A549 (cell line): ENCODE results near the gene HNRNPAB. TPM values are rescaled to one million over a fixed set of nuclear protein-coding genes. Genes with fewer than 3 reads are reported as not detected.
A peak's percentile ranks its signal among the peaks of the same experiment; 100 is the strongest.

ENCODE experiments used
- ATAC-seq, 2 experiments: fragments of 200-7000 bp in 1 of 2; fragments of >200 bp in 1 of 2; cut with Nextera tagmentation in 1 of 2; cut with Tn5 transposase in 1 of 2; 3 replicates each; pipeline versions ENCODE4 v1.8.0 to v1.9.1; 2018 to 2020; ENCODE audit warnings: mild to moderate bottlenecking in 1 of 2, moderate library complexity in 1 of 2
- CTCF ChIA-PET: fragments of 300-600 bp; sonication (Branson Sonifier 250); formaldehyde crosslinking; extraction: SDS; loops from one replicate; lab custom pipeline; 2021; ENCODE audit warnings: antibody characterized with exemption, inconsistent platforms; lab: Yijun Ruan, JAX
- POLR2A ChIA-PET: fragments of 350-600 bp; formaldehyde crosslinking; extraction: SDS; loops from one replicate; lab custom pipeline; 2021; ENCODE audit warnings: antibody characterized with exemption, inconsistent platforms; lab: Yijun Ruan, JAX
- DNase-seq, 2 experiments: peaks; one replicate each; pipeline versions ENCODE4 v3.0.0 to v3.0.0-alpha.2; 2011 to 2016; ENCODE audit warnings: low read depth in 1 of 2, low spot score in 1 of 2
- FAIRE-seq: peaks from 2 replicates; lab custom pipeline; 2011; peaks lifted over from hg19 to GRCh38; lab: Jason Lieb, UNC
- H3K27ac ChIP-seq, 2 experiments: fragments of >200 bp; sonication (Bioruptor Twin); formaldehyde crosslinking; 3 replicates each; pipeline ENCODE4 v1.5.1; 2016 to 2017
- H3K4me1 ChIP-seq: fragments of >200 bp; sonication (Bioruptor Twin); formaldehyde crosslinking; 3 replicates; pipeline ENCODE4 v1.6.1; 2016
- H3K4me2 ChIP-seq: fragments of >200 bp; sonication (Bioruptor Twin); formaldehyde crosslinking; 3 replicates; pipeline ENCODE4 v1.6.1; 2016
- H3K4me3 ChIP-seq: fragments of >200 bp; sonication (Bioruptor Twin); formaldehyde crosslinking; 3 replicates; pipeline ENCODE4 v1.5.1; 2016
- H3K9me3 ChIP-seq: fragments of >200 bp; sonication (Bioruptor Twin); formaldehyde crosslinking; 3 replicates; pipeline ENCODE4 v1.6.1; 2016
- CTCF ChIP-seq: fragments of >200 bp; sonication (Bioruptor Twin); formaldehyde crosslinking; IDR thresholded peaks from 3 replicates; pipeline ENCODE4 v1.5.1; 2016
- E2F6 ChIP-seq: IDR thresholded peaks from 2 replicates; pipeline ENCODE4 v1.6.1; 2012; ENCODE audit warnings: low read depth, borderline replicate concordance
- EHF ChIP-seq: fragments of 250-450 bp; sonication (Bioruptor Pico); IDR thresholded peaks from 2 replicates; pipeline ENCODE4 v1.5.0; 2020; ENCODE audit warnings: mild to moderate bottlenecking
- EP300 ChIP-seq, 2 experiments: fragments of >200 bp; sonication (Bioruptor Twin); formaldehyde crosslinking; IDR thresholded peaks; 2 replicates in 1 of 2; 3 replicates in 1 of 2; pipeline ENCODE4 v1.6.1; 2016 to 2017
- ESRRA ChIP-seq: fragments of 150-350 bp; IDR thresholded peaks from 2 replicates; pipeline ENCODE4 v1.6.1; 2014; ENCODE audit warnings: mild to moderate bottlenecking, low read length, borderline replicate concordance
- FOSL2 ChIP-seq, 2 experiments: fragments of 450-650 bp in 1 of 2; fragments of >200 bp in 1 of 2; sonication (Bioruptor Twin) in 1 of 2; formaldehyde crosslinking; IDR thresholded peaks; 2 replicates each; pipeline versions ENCODE4 v1.5.0 to v1.6.1; 2016 to 2020; ENCODE audit warnings: mild to moderate bottlenecking in 1 of 2, moderate library complexity in 1 of 2
- HDAC2 ChIP-seq: fragments of 200-600 bp; sonication (generic); IDR thresholded peaks from 2 replicates; pipeline ENCODE4 v1.6.1; 2016
- HEYL ChIP-seq: fragments of 250-450 bp; sonication (Bioruptor Pico); IDR thresholded peaks from 2 replicates; pipeline ENCODE4 v1.8.0; 2021; ENCODE audit warnings: mild to moderate bottlenecking, moderate library complexity
- HOXB5 ChIP-seq: fragments of 250-450 bp; sonication (Bioruptor Pico); IDR thresholded peaks from 2 replicates; pipeline ENCODE4 v1.5.0; 2020; ENCODE audit warnings: mild to moderate bottlenecking, moderate library complexity
- JUN ChIP-seq, 2 experiments: fragments of >200 bp; sonication (Bioruptor Twin); formaldehyde crosslinking; IDR thresholded peaks; 2 replicates in 1 of 2; 3 replicates in 1 of 2; pipeline ENCODE4 v1.6.1; 2016 to 2017
- MAFK ChIP-seq: fragments of 450-650 bp; IDR thresholded peaks from 2 replicates; pipeline ENCODE4 v1.6.1; 2014; ENCODE audit not compliant: partially characterized antibody
- MAX ChIP-seq: IDR thresholded peaks from 2 replicates; pipeline ENCODE4 v1.6.1; 2012
- MAZ ChIP-seq: fragments of 150-350 bp; IDR thresholded peaks from 2 replicates; pipeline ENCODE4 v1.6.1; 2014; ENCODE audit warnings: antibody characterized with exemption, low read depth, low read length, borderline replicate concordance
- NR3C1 ChIP-seq: fragments of >200 bp; sonication (Bioruptor Twin); formaldehyde crosslinking; IDR thresholded peaks from 3 replicates; pipeline ENCODE4 v1.6.1; 2017
- PBX3 ChIP-seq: IDR thresholded peaks from 2 replicates; pipeline ENCODE4 v1.6.1; 2012
- POLR2AphosphoS2 ChIP-seq: conservative IDR thresholded peaks from 2 replicates; pipeline ENCODE4 v1.6.1; 2012; ENCODE audit warnings: low read length, improper control_type of control experiment, inconsistent platforms
- RARB ChIP-seq: fragments of 250-450 bp; sonication (Bioruptor Pico); IDR thresholded peaks from 2 replicates; pipeline ENCODE4 v1.8.0; 2021; ENCODE audit warnings: mild to moderate bottlenecking, moderate library complexity
- RNF2 ChIP-seq: fragments of 200-600 bp; sonication (generic); IDR thresholded peaks from 2 replicates; pipeline ENCODE4 v1.6.1; 2016; ENCODE audit warnings: low read depth, mild to moderate bottlenecking, antibody characterized with exemption, moderate library complexity, borderline replicate concordance
- ZC3H11A ChIP-seq: fragments of 450-650 bp; IDR thresholded peaks from 2 replicates; pipeline ENCODE4 v1.6.1; 2014; ENCODE audit warnings: antibody characterized with exemption, mild to moderate bottlenecking
- ZNF302 ChIP-seq: fragments of 250-450 bp; sonication (Bioruptor Pico); IDR thresholded peaks from 2 replicates; pipeline ENCODE4 v1.9.0; 2021; ENCODE audit warnings: inconsistent platforms, mild to moderate bottlenecking, moderate library complexity
- ZSCAN20 ChIP-seq: fragments of 250-450 bp; sonication (Bioruptor Pico); IDR thresholded peaks from 2 replicates; pipeline ENCODE4 v1.8.0; 2022; ENCODE audit warnings: mild to moderate bottlenecking, moderate library complexity
- WGBS: methylation state at CpG from one replicate; pipeline ENCODE4 v1.1.6; 2017; ENCODE audit errors: missing lambda C conversion rate; 5-methylcytosine and 5-hydroxymethylcytosine counted together
- polyA plus RNA-seq, 4 experiments: library from polyadenylated mRNA; depleted of rRNA in 3 of 4; stranded (reverse); fragments of >200 nt; fragmentation: RNase III in 1 of 4; extraction: RNeasy Plus Mini Kit Qiagen cat#74134 plus additional on column Dnase treatment in 1 of 4; gene quantifications; 2 replicates in 3 of 4; 3 replicates in 1 of 4; pipeline ENCODE4 v1.2.3, GENCODE V29; 2011 to 2017

The HNRNPAB gene
- polyA plus RNA-seq, 2 of the 4 experiments (the other 2 are of a cell fraction), result 200 to 352 TPM

GRCh38 chr5:178182158-178182876, 22.0 kb upstream of the HNRNPAB start (continued):
- TF ChIP-seq JUN (IDR thresholded peaks at IDR 0.05) (no peak), HEYL (CRISPR knock-in tag) (no peak), ESRRA (no peak), RNF2 (no peak)

GRCh38 chr5:178186427-178186826, 17.9 kb upstream of the HNRNPAB start:
- H3K4me2 ChIP-seq, result no peak overlapping the region
- H3K9me3 ChIP-seq, result no peaks in the 10 kb centered on the region
- H3K27ac ChIP-seq, result no peak overlapping the region
- FAIRE-seq, result peak; percentile 72
- ChIA-PET CTCF (no interaction called here), POLR2A (no interaction called here)
- H3K4me1 ChIP-seq, result no peaks in the 10 kb centered on the region
- WGBS, result 70% methylated on average over 6 of the region's 6 CpGs
- TF ChIP-seq MAX (no peak), MAFK (peak; percentile 65), FOSL2 (IDR thresholded peaks at IDR 0.05) (no peak), FOSL2 (CRISPR knock-in tag; IDR thresholded peaks at IDR 0.05) (peak; percentile 54; the same call in 1 of the 2 replicates), MAZ (no peak)
- no peak for DNase-seq
- ATAC-seq, result no peak
- no peak overlapping the region for H3K4me3 ChIP-seq

- Histone ChIP-seq H3K9me3 (peaks cover under 1% of the 10 kb centered on the region; the same call in 1 of the 3 replicates), H3K4me2 (no peak within 1 kb of the TSS), H3K27ac (no peak within 1 kb of the TSS), H3K4me3 (no peak within 1 kb of the TSS), H3K4me1 (no peaks in the 10 kb centered on the region)
- DNase-seq (no peak), ATAC-seq (no peak), FAIRE-seq (no peak)
- CTCF ChIA-PET, result no interaction called here
- POLR2A ChIA-PET, result no interaction called here
- 89% methylated on average over 27 of the region's 27 CpGs for WGBS
- TF ChIP-seq MAFK (no peak), ZSCAN20 (CRISPR knock-in tag) (no peak), HDAC2 (no peak), ZNF302 (no peak), POLR2AphosphoS2 (no peak), EHF (CRISPR knock-in tag) (no peak)
Observed at GRCh38 chr5:178187014-178187413, 17.3 kb upstream of the HNRNPAB start, which contains the start of gene GMCL2. GMCL2 (minus strand) TSS chr5:178187371; CDS start chr5:178187299, 72 bp downstream.

GRCh38 chr5:178189433-178189832, 14.9 kb upstream of the HNRNPAB start:
- Histone ChIP-seq H3K4me1 (no peaks in the 10 kb centered on the region), H3K4me3 (no peak overlapping the region), H3K4me2 (no peak overlapping the region), H3K27ac (no peak overlapping the region), H3K9me3 (peaks cover 12% of the 10 kb centered on the region; the same call in 2 of the 3 replicates)
- FAIRE-seq, result no peak
- WGBS, result 29% methylated on average over 2 of the region's 2 CpGs
- ChIA-PET CTCF (interaction anchor here (0.6 kb wide), 1 partner anchor 596 kb away, joined by 3 read pairs; no protein-coding TSS in a partner anchor), POLR2A (no interaction called here)
- ATAC-seq, result no peak
- no peak for DNase-seq
- TF ChIP-seq CTCF (no peak), RARB (CRISPR knock-in tag) (no peak), EP300 (IDR thresholded peaks at IDR 0.05) (no peak), NR3C1 (no peak), EHF (CRISPR knock-in tag) (no peak), HOXB5 (CRISPR knock-in tag) (no peak), E2F6 (no peak), PBX3 (no peak), ZC3H11A (no peak)
